Astrocyte (in vitro differentiated cells and primary cell): Measurements from ENCODE around the gene DIP2B.

Experiments
- CTCF ChIP-seq: IDR thresholded peaks from 2 replicates; pipeline ENCODE4 v1.5.1; 2011; ENCODE audit warnings: low read depth, mild to moderate bottlenecking, inconsistent platforms, low read length, moderate library complexity; ENCODE audit not compliant: insufficient read depth
- EZH2 ChIP-seq: IDR thresholded peaks from 2 replicates; pipeline ENCODE4 v1.6.1; 2012; ENCODE audit warnings: mild to moderate bottlenecking, low read length, inconsistent platforms; ENCODE audit not compliant: insufficient read depth

GRCh38 chr12:50482571-50482970, 22.2 kb upstream of the DIP2B start:
- no peak for TF ChIP-seq CTCF
- no peak for TF ChIP-seq EZH2
